ENCODE measurements around the gene ZFYVE27.

GRCh38 chr10:97760461-97761257 lies 23.7 kb downstream of the ZFYVE27 start:
- TF ChIP-seq EZH2phosphoT487 (IDR thresholded peaks at IDR 0.05; ENCODE audit: insufficient read depth, low read depth): no peak
- no peak for TF ChIP-seq EZH2 (IDR thresholded peaks at IDR 0.05; ENCODE audit: insufficient read depth, poor library complexity, severe bottlenecking)

Data from GM23248 (cell line).